Epithelial cell of proximal tubule (primary cell): ENCODE measurements around the gene PRKCH. TPM values are rescaled to one million over a fixed set of nuclear protein-coding genes. Genes with fewer than 3 reads are reported as not detected.
A peak's percentile ranks its signal among the peaks of the same experiment; 100 is the strongest.

ENCODE experiments used
- DNase-seq: peaks from one replicate; pipeline ENCODE4 v3.0.0-alpha.2; 2011; ENCODE audit warnings: low read depth
- H3K4me3 ChIP-seq: 2 replicates; pipeline ENCODE4 v1.5.1; 2011; ENCODE audit warnings: low read depth, mild to moderate bottlenecking, low read length
- CTCF ChIP-seq: conservative IDR thresholded peaks from 2 replicates; pipeline ENCODE4 v1.5.1; 2012; ENCODE audit warnings: low read depth, mild to moderate bottlenecking, low read length
- total RNA-seq: library from RNA; depleted of rRNA; stranded (reverse); fragments of >200 nt; gene quantifications from 2 replicates; pipeline ENCODE4 v1.2.3, GENCODE V29; 2015

The PRKCH gene
- total RNA-seq, 1 donor from 2014 or later, result 7.6 TPM

DNA sequence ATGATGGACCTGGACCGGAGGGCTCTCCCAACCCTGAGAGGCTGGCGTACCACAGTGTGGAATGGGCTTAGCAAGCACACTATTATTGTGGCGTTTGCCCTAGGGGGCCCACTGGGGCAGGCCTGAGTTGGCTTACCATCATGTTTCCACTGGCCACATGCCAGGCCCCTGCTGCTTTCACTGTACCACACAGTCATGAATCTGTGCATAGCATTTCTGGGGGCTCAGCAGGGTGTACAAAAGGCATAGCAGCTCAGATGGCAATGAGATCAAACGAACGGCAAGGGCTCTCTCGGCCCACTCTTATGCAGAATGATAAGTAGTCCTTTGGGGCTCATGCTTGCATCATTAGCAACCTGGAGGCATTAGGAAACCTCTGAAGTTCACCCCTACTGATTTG is 236.9 kb downstream of the PRKCH start:
- TF ChIP-seq CTCF, result no peak
- no peak for DNase-seq
- no peak overlapping the region for H3K4me3 ChIP-seq

GRCh38 chr14:61559641-61560201 is 238.3 kb downstream of the PRKCH start:
- no peak for DNase-seq
- peak; percentile 45 for TF ChIP-seq CTCF
- peak overlapping the region; percentile 53 for H3K4me3 ChIP-seq

DNA sequence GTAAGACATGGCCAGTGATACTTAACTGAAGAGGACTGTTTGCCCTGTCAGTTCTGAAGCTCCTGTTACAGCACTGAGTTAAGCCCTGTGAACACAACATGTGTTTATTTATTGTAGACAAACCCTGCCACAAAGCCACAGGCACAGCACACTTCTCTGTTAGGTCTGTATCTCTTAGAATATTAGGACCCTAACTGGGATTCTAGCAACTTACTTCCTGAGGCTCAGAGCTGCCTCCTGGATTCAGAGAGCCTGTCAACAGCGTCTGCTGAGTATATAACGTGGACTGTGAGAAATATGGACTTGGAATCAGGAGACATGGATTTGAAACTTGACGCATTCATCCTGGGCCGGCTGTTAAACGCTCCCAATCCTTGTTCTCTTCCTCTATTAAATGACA is 238.9 kb downstream of the PRKCH start:
- no peak for TF ChIP-seq CTCF
- DNase-seq, result no peak

GRCh38 chr14:61561104-61561503 is 239.7 kb downstream of the PRKCH start:
- peak overlapping the region; percentile 5 for H3K4me3 ChIP-seq
- DNase-seq, result no peak
- TF ChIP-seq CTCF, result peak; percentile 52

More for the DNA sequence above, 238.9 kb downstream of the PRKCH start:
- H3K4me3 ChIP-seq, result peak overlapping the region; percentile 53

GRCh38 chr14:61561657-61562276 is 240.4 kb downstream of the PRKCH start:
- peak overlapping the region; percentile 5 for H3K4me3 ChIP-seq
- peak; percentile 99 for DNase-seq
- no peak for TF ChIP-seq CTCF

GRCh38 chr14:61562321-61563161 is 241.2 kb downstream of the PRKCH start:
- H3K4me3 ChIP-seq, result peak overlapping the region; percentile 27
- peak; percentile 100 for DNase-seq
- TF ChIP-seq CTCF, result no peak
